ENCODE results near the gene UNC50.

DNA sequence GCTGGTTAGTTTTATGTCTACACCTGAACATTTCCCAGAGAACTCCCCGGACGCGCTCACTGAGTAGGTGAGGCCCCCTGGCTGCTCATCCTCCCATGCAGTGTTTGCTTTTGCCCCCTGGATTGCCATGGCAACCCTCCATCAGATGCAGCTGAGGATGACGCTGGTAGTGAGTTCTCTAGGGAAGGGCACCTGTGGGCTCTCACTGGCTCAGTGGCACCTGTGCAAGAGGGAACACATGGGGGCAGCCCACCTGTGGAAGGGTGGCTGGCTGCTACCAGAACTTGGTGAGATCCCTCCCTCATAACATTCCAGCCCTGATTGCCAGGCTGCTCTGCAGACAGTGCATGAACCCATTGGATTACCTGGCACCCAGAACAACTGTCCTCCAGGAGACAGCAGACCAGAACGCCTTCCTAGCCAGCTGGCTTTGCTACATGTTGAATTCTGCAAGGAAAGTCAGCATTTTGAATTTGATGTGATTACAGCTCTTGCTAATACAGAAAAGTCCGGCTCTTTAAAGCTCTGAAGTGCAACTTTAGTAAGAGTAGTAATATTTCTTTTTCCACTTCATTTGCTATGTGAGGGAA lies 21.7 kb upstream of the UNC50 start:
- TF ChIP-seq, protein P1, sequence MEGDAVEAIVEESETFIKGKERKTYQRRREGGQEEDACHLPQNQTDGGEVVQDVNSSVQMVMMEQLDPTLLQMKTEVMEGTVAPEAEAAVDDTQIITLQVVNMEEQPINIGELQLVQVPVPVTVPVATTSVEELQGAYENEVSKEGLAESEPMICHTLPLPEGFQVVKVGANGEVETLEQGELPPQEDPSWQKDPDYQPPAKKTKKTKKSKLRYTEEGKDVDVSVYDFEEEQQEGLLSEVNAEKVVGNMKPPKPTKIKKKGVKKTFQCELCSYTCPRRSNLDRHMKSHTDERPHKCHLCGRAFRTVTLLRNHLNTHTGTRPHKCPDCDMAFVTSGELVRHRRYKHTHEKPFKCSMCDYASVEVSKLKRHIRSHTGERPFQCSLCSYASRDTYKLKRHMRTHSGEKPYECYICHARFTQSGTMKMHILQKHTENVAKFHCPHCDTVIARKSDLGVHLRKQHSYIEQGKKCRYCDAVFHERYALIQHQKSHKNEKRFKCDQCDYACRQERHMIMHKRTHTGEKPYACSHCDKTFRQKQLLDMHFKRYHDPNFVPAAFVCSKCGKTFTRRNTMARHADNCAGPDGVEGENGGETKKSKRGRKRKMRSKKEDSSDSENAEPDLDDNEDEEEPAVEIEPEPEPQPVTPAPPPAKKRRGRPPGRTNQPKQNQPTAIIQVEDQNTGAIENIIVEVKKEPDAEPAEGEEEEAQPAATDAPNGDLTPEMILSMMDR (IDR thresholded peaks at IDR 0.05; ENCODE audit: low read depth, low read length, missing input control): no peak
- no peak for TF ChIP-seq GABPA (IDR thresholded peaks at IDR 0.05 in 1 of 2, conservative IDR thresholded peaks at IDR 0.05 in 1 of 2)
- TF ChIP-seq SP1 (IDR thresholded peaks at IDR 0.05): no peak
- TF ChIP-seq, protein P2, sequence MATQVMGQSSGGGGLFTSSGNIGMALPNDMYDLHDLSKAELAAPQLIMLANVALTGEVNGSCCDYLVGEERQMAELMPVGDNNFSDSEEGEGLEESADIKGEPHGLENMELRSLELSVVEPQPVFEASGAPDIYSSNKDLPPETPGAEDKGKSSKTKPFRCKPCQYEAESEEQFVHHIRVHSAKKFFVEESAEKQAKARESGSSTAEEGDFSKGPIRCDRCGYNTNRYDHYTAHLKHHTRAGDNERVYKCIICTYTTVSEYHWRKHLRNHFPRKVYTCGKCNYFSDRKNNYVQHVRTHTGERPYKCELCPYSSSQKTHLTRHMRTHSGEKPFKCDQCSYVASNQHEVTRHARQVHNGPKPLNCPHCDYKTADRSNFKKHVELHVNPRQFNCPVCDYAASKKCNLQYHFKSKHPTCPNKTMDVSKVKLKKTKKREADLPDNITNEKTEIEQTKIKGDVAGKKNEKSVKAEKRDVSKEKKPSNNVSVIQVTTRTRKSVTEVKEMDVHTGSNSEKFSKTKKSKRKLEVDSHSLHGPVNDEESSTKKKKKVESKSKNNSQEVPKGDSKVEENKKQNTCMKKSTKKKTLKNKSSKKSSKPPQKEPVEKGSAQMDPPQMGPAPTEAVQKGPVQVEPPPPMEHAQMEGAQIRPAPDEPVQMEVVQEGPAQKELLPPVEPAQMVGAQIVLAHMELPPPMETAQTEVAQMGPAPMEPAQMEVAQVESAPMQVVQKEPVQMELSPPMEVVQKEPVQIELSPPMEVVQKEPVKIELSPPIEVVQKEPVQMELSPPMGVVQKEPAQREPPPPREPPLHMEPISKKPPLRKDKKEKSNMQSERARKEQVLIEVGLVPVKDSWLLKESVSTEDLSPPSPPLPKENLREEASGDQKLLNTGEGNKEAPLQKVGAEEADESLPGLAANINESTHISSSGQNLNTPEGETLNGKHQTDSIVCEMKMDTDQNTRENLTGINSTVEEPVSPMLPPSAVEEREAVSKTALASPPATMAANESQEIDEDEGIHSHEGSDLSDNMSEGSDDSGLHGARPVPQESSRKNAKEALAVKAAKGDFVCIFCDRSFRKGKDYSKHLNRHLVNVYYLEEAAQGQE (IDR thresholded peaks at IDR 0.05): no peak
- TF ChIP-seq YY1 (IDR thresholded peaks at IDR 0.05): no peak
- TF ChIP-seq, protein P3, sequence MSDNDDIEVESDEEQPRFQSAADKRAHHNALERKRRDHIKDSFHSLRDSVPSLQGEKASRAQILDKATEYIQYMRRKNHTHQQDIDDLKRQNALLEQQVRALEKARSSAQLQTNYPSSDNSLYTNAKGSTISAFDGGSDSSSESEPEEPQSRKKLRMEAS (IDR thresholded peaks at IDR 0.05): no peak
- TF ChIP-seq, protein P4, sequence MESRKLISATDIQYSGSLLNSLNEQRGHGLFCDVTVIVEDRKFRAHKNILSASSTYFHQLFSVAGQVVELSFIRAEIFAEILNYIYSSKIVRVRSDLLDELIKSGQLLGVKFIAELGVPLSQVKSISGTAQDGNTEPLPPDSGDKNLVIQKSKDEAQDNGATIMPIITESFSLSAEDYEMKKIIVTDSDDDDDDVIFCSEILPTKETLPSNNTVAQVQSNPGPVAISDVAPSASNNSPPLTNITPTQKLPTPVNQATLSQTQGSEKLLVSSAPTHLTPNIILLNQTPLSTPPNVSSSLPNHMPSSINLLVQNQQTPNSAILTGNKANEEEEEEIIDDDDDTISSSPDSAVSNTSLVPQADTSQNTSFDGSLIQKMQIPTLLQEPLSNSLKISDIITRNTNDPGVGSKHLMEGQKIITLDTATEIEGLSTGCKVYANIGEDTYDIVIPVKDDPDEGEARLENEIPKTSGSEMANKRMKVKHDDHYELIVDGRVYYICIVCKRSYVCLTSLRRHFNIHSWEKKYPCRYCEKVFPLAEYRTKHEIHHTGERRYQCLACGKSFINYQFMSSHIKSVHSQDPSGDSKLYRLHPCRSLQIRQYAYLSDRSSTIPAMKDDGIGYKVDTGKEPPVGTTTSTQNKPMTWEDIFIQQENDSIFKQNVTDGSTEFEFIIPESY (IDR thresholded peaks at IDR 0.05): no peak
- TF ChIP-seq RAD21 (IDR thresholded peaks at IDR 0.05): no peak
- TF ChIP-seq EGR1 (IDR thresholded peaks at IDR 0.05; ENCODE audit: low read depth in 2 of 2): no peak
- no peak for TF ChIP-seq TAF1 (conservative IDR thresholded peaks at IDR 0.05)
- TF ChIP-seq HNF4G (IDR thresholded peaks at IDR 0.05): no peak
- TF ChIP-seq, protein P5, sequence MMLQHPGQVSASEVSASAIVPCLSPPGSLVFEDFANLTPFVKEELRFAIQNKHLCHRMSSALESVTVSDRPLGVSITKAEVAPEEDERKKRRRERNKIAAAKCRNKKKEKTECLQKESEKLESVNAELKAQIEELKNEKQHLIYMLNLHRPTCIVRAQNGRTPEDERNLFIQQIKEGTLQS (IDR thresholded peaks at IDR 0.05): no peak
